ENCODE measurements around the gene CSNK1A1L. TPM values are rescaled to one million over a fixed set of nuclear protein-coding genes. Genes with fewer than 3 reads are reported as not detected.

The CSNK1A1L gene
- total RNA-seq, 4 donors from 2014 or later: not detected

DNA sequence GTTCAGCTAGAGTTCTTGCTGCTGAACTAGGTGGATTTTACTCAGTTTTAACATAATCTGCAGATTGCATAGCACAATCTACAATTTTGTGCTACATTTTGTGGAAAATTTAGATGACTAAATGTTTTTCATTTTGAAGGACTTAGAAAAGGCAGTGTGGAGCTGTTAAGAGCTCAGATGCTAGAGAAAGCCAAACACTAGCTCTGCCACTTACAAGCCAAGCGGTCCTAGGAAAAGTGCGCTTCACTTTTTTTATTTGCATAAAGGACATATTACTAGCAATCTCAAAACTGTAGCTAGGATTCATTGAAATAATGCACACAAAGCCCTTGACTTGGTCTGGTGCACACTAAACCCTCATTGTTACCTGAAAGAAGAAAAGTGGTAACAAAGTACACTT is 8.1 kb upstream of the CSNK1A1L start:
- TF ChIP-seq EP300 (IDR thresholded peaks at IDR 0.05): no peak
- TF ChIP-seq POLR2AphosphoS5 (IDR thresholded peaks at IDR 0.05): no peak
- no peak for TF ChIP-seq POLR2A (IDR thresholded peaks at IDR 0.05; ENCODE audit: low read depth)
- TF ChIP-seq, protein P1, sequence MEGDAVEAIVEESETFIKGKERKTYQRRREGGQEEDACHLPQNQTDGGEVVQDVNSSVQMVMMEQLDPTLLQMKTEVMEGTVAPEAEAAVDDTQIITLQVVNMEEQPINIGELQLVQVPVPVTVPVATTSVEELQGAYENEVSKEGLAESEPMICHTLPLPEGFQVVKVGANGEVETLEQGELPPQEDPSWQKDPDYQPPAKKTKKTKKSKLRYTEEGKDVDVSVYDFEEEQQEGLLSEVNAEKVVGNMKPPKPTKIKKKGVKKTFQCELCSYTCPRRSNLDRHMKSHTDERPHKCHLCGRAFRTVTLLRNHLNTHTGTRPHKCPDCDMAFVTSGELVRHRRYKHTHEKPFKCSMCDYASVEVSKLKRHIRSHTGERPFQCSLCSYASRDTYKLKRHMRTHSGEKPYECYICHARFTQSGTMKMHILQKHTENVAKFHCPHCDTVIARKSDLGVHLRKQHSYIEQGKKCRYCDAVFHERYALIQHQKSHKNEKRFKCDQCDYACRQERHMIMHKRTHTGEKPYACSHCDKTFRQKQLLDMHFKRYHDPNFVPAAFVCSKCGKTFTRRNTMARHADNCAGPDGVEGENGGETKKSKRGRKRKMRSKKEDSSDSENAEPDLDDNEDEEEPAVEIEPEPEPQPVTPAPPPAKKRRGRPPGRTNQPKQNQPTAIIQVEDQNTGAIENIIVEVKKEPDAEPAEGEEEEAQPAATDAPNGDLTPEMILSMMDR (IDR thresholded peaks at IDR 0.05): no peak
- DNase-seq (ENCODE audit: extremely low spot score): no peak
- no peaks in the 10 kb centered on the region for H3K9me3 ChIP-seq
- WGBS: 95% methylated on average over 2 of the region's 2 CpGs
- H3K27me3 ChIP-seq: no peaks in the 10 kb centered on the region
- H3K4me3 ChIP-seq: no peak overlapping the region
- peaks cover 0 to 7% (median 6%) of the 10 kb centered on the region in 4 donors for H3K4me1 ChIP-seq
- no peaks in the 10 kb centered on the region for H3K36me3 ChIP-seq
- intact Hi-C loops (cut with DNase I): loop anchor here (10.0 kb wide), 1 partner anchor 491 kb away; no protein-coding TSS in a partner anchor
- no peak overlapping the region for H3K27ac ChIP-seq (replicated peaks in 1 of 4)

DNA sequence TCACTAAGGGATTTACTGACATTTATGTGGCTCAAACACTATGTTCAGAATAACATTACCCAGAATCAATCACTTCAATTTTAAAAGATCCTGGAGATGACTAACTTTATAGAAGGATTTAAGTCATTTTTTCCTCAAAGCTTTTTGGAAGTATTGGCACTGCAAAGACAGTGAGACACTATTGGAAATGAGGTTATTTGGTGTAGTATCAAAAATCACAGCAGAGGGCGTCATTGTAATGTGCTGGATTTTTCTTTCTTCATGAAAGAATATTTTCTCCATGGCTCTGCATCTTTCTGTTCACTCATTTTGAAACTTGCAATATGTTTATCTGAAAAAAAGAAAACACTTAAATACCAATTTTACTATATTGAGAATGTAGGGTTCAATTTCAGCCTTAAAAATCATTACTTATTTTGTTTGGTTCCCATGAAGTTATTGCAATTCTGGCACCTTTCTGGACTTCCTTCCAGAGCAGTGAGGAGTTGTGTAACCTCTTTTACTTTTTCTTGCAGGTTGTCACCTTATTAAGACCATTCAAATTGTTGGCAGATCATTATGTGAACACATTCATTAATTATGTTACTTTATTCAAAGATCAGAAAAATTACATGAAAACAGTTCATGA is 3.7 kb upstream of the CSNK1A1L start:
- no peak for TF ChIP-seq POLR2A (IDR thresholded peaks at IDR 0.05; ENCODE audit: low read depth)
- TF ChIP-seq, protein P1 (IDR thresholded peaks at IDR 0.05): peak; percentile 32 to 56 (median 42)
- 3% methylated on average over 1 of the region's 1 CpG for WGBS
- peaks cover 0 to 7% (median 3%) of the 10 kb centered on the region in 4 donors for H3K4me1 ChIP-seq
- H3K4me3 ChIP-seq: no peak overlapping the region
- H3K27ac ChIP-seq (replicated peaks in 1 of 4): no peak overlapping the region
- no peak for DNase-seq (ENCODE audit: extremely low spot score)
- no peaks in the 10 kb centered on the region for H3K27me3 ChIP-seq
- intact Hi-C loops (cut with DNase I): no loop called here
- no peaks in the 10 kb centered on the region for H3K36me3 ChIP-seq
- H3K9me3 ChIP-seq: no peaks in the 10 kb centered on the region

GRCh38 chr13:37107868-37108267 is 2.4 kb upstream of the CSNK1A1L start:
- Histone ChIP-seq H3K27ac (replicated peaks in 1 of 4) (no peak overlapping the region), H3K4me3 (no peak overlapping the region), H3K9me3 (no peaks in the 10 kb centered on the region), H3K36me3 (no peaks in the 10 kb centered on the region), H3K27me3 (no peaks in the 10 kb centered on the region), H3K4me1 (peaks cover 0 to 8% (median 4%) of the 10 kb centered on the region in 4 donors)
- TF ChIP-seq EP300 (IDR thresholded peaks at IDR 0.05) (no peak), POLR2AphosphoS5 (IDR thresholded peaks at IDR 0.05) (no peak), POLR2A (IDR thresholded peaks at IDR 0.05; ENCODE audit: low read depth) (no peak)
- TF ChIP-seq, protein P1 (IDR thresholded peaks at IDR 0.05): no peak
- 90% methylated on average over 1 of the region's 1 CpG for WGBS
- no peak for DNase-seq (ENCODE audit: extremely low spot score)
- intact Hi-C loops (cut with DNase I): no loop called here

DNA sequence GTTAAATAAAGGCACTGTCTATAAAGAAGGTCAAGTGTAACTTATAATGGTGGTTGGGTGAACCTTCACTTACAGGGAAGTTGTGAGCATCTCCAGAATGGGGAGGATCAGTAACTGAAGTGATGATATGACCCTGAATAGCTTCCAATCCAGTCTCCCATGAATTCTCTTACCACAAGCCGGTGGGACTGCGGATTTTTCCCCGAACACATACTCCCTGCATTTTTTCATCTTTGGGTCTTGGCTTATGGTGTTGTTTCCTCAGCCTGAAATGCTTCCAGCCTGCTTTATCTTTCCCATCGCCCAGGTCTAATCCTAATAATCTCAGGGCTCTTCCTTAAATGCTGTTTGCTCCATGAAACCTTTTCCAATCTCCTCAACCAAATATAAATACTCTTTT is 2.0 kb upstream of the CSNK1A1L start:
- H3K9me3 ChIP-seq: no peaks in the 10 kb centered on the region
- H3K27ac ChIP-seq (replicated peaks in 1 of 4): no peak overlapping the region
- H3K36me3 ChIP-seq: no peaks in the 10 kb centered on the region
- H3K4me3 ChIP-seq: no peak overlapping the region
- 86% methylated on average over 4 of the region's 4 CpGs for WGBS
- TF ChIP-seq POLR2AphosphoS5 (IDR thresholded peaks at IDR 0.05) (no peak), POLR2A (IDR thresholded peaks at IDR 0.05; ENCODE audit: low read depth) (no peak), EP300 (IDR thresholded peaks at IDR 0.05) (no peak)
- TF ChIP-seq, protein P1 (IDR thresholded peaks at IDR 0.05): no peak
- DNase-seq (ENCODE audit: extremely low spot score): no peak
- peaks cover 0 to 11% (median 6%) of the 10 kb centered on the region in 4 donors for H3K4me1 ChIP-seq
- H3K27me3 ChIP-seq: no peaks in the 10 kb centered on the region
- intact Hi-C loops (cut with DNase I): no loop called here

DNA sequence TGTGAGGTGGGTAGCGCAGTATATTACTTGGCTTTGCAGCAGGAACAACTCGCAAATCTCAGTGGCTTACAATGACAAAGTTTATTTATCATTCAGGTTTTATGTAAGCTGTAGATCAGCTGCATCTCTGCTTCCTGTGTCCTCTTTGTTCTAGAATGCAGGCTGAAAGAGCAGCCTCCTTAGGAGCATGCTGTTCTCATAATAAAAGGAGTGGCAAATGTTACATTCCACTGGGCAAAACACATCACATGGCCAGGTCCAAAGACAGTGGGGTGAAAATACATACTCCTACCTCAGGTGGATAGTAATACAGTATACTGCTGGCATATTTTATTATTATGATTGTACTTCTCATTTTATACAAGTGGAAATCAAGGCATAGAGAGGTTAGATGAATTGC is 1.2 kb upstream of the CSNK1A1L start:
- H3K27ac ChIP-seq (replicated peaks in 1 of 4): no peak overlapping the region
- H3K4me1 ChIP-seq: peaks cover 0 to 17% (median 10%) of the 10 kb centered on the region in 4 donors
- H3K9me3 ChIP-seq: no peaks in the 10 kb centered on the region
- H3K4me3 ChIP-seq: no peak overlapping the region
- no peak for DNase-seq (ENCODE audit: extremely low spot score)
- intact Hi-C loops (cut with DNase I): no loop called here
- TF ChIP-seq POLR2AphosphoS5 (IDR thresholded peaks at IDR 0.05): no peak
- TF ChIP-seq, protein P1 (IDR thresholded peaks at IDR 0.05): no peak
- no peak for TF ChIP-seq EP300 (IDR thresholded peaks at IDR 0.05)
- TF ChIP-seq POLR2A (IDR thresholded peaks at IDR 0.05; ENCODE audit: low read depth): no peak
- 71% methylated on average over 2 of the region's 2 CpGs for WGBS
- no peaks in the 10 kb centered on the region for H3K36me3 ChIP-seq
- H3K27me3 ChIP-seq: no peaks in the 10 kb centered on the region

Measured in esophagus muscularis mucosa (tissue), 4 donors.